WTC11 (cell line): ENCODE measurements around the gene OPTC. TPM values are rescaled to one million over a fixed set of nuclear protein-coding genes. Genes with fewer than 3 reads are reported as not detected.

Experiments used
- ATAC-seq: fragments of 200-7000 bp; cut with Tn5 transposase; 2 replicates; pipeline ENCODE4 v1.10.0; 2021; ENCODE audit warnings: mild to moderate bottlenecking, moderate library complexity
- CTCF ChIA-PET: fragments of 300-600 bp; sonication (Branson Sonifier 250); formaldehyde crosslinking; loops from one replicate; lab custom pipeline; 2021; ENCODE audit warnings: antibody characterized with exemption; lab: Charles Lee
- POLR2A ChIA-PET: fragments of 350-600 bp; sonication (Branson Sonifier 250); formaldehyde crosslinking; loops from one replicate; lab custom pipeline; 2021; ENCODE audit warnings: antibody characterized with exemption; lab: Charles Lee
- DNase-seq: peaks from one replicate; pipeline ENCODE4 v3.0.0; 2021; ENCODE audit warnings: low spot score
- H3K27ac Mint-ChIP-seq: 2 replicates; pipeline ENCODE4 v1.8.0; 2021; ENCODE audit warnings: mixed read lengths
- H3K27me3 Mint-ChIP-seq: 2 replicates; pipeline ENCODE4 v1.8.0; 2021; ENCODE audit warnings: low read depth, mild to moderate bottlenecking, moderate library complexity, mixed read lengths
- H3K36me3 Mint-ChIP-seq: 2 replicates; pipeline ENCODE4 v1.8.0; 2021; ENCODE audit warnings: mixed read lengths
- H3K4me1 Mint-ChIP-seq: 2 replicates; pipeline ENCODE4 v1.8.0; 2022; ENCODE audit warnings: mixed read lengths
- H3K4me3 Mint-ChIP-seq: 2 replicates; pipeline ENCODE4 v1.8.0; 2021; ENCODE audit warnings: mild to moderate bottlenecking, moderate library complexity, mixed read lengths
- H3K9me3 Mint-ChIP-seq: 2 replicates; pipeline ENCODE4 v1.8.0; 2021; ENCODE audit warnings: mixed read lengths
- ESRRA ChIP-seq: sonication (generic); formaldehyde crosslinking; IDR thresholded peaks from 2 replicates; pipeline ENCODE4 v1.8.1; 2022; ENCODE audit warnings: mild to moderate bottlenecking, missing genetic modification reagents, borderline replicate concordance
- ETV6 ChIP-seq: sonication (generic); formaldehyde crosslinking; IDR thresholded peaks from 2 replicates; pipeline ENCODE4 v1.8.1; 2022; ENCODE audit warnings: mild to moderate bottlenecking, missing genetic modification reagents
- FOXK1 ChIP-seq: sonication (generic); formaldehyde crosslinking; IDR thresholded peaks from 2 replicates; pipeline ENCODE4 v1.8.0; 2022; ENCODE audit warnings: mild to moderate bottlenecking, moderate library complexity, missing genetic modification reagents
- FOXP1 ChIP-seq: sonication (generic); formaldehyde crosslinking; IDR thresholded peaks from 2 replicates; pipeline ENCODE4 v1.8.0; 2022; ENCODE audit warnings: missing genetic modification reagents, mild to moderate bottlenecking, moderate library complexity, borderline replicate concordance
- JUN ChIP-seq: sonication (generic); formaldehyde crosslinking; IDR thresholded peaks from 2 replicates; pipeline ENCODE4 v1.8.0; 2023; ENCODE audit warnings: mild to moderate bottlenecking, missing genetic modification reagents
- KAT7 ChIP-seq: sonication (generic); formaldehyde crosslinking; IDR thresholded peaks from 2 replicates; pipeline ENCODE4 v1.8.1; 2023; ENCODE audit warnings: missing genetic modification reagents, mild to moderate bottlenecking, borderline replicate concordance
- NFE2L1 ChIP-seq: sonication (generic); formaldehyde crosslinking; IDR thresholded peaks from 2 replicates; pipeline ENCODE4 v1.8.1; 2023; ENCODE audit warnings: missing genetic modification reagents
- NR1H2 ChIP-seq: sonication (generic); formaldehyde crosslinking; IDR thresholded peaks from 2 replicates; pipeline ENCODE4 v1.9.0; 2021; ENCODE audit warnings: mild to moderate bottlenecking, moderate library complexity, missing genetic modification reagents
- NR2C2 ChIP-seq: sonication (generic); formaldehyde crosslinking; IDR thresholded peaks from 2 replicates; pipeline ENCODE4 v1.8.0; 2022; ENCODE audit warnings: mild to moderate bottlenecking, missing genetic modification reagents
- OVOL2 ChIP-seq: fragments of 250-450 bp; sonication (Bioruptor Pico); IDR thresholded peaks from 2 replicates; pipeline ENCODE4 v1.9.0; 2021; ENCODE audit warnings: mild to moderate bottlenecking, borderline replicate concordance
- RORB ChIP-seq: fragments of 250-450 bp; sonication (Bioruptor Pico); IDR thresholded peaks from 2 replicates; pipeline ENCODE4 v1.9.0; 2021; ENCODE audit warnings: mild to moderate bottlenecking
- SMAD3 ChIP-seq: sonication (generic); formaldehyde crosslinking; IDR thresholded peaks from 2 replicates; pipeline ENCODE4 v1.8.0; 2022; ENCODE audit warnings: missing genetic modification reagents, mild to moderate bottlenecking, borderline replicate concordance
- SMAD4 ChIP-seq: sonication (generic); formaldehyde crosslinking; IDR thresholded peaks from 2 replicates; pipeline ENCODE4 v1.8.0; 2022; ENCODE audit warnings: mild to moderate bottlenecking, missing genetic modification reagents
- SP1 ChIP-seq: sonication (generic); formaldehyde crosslinking; conservative IDR thresholded peaks from 2 replicates; pipeline ENCODE4 v1.8.1; 2022; ENCODE audit warnings: missing genetic modification reagents
- TP53 ChIP-seq: sonication (generic); formaldehyde crosslinking; IDR thresholded peaks from 2 replicates; pipeline ENCODE4 v1.8.1; 2023; ENCODE audit warnings: mild to moderate bottlenecking, missing genetic modification reagents
- ZNF263 ChIP-seq: sonication (generic); formaldehyde crosslinking; IDR thresholded peaks from 2 replicates; pipeline ENCODE4 v1.8.1; 2022; ENCODE audit warnings: low read depth, mild to moderate bottlenecking, moderate library complexity, missing genetic modification reagents
- ZNF423 ChIP-seq: fragments of 250-450 bp; sonication (Bioruptor Pico); IDR thresholded peaks from 2 replicates; pipeline ENCODE4 v2.1.2; 2022; ENCODE audit warnings: mild to moderate bottlenecking, moderate library complexity
- total RNA-seq: library from RNA; stranded (reverse); gene quantifications from 3 replicates; pipeline ENCODE4 v1.2.3, GENCODE V29; 2021
- TF ChIP-seq, protein P1 (sequence below): sonication (generic); formaldehyde crosslinking; IDR thresholded peaks from 2 replicates; pipeline ENCODE4 v1.8.0; 2022; ENCODE audit warnings: mild to moderate bottlenecking, missing genetic modification reagents
- TF ChIP-seq, protein P2 (sequence below): sonication (generic); formaldehyde crosslinking; IDR thresholded peaks from 2 replicates; pipeline ENCODE4 v1.8.1; 2023; ENCODE audit warnings: mild to moderate bottlenecking, moderate library complexity, missing genetic modification reagents
- TF ChIP-seq, protein P3 (sequence below): fragments of 250-450 bp; sonication (Bioruptor Pico); IDR thresholded peaks from 2 replicates; pipeline ENCODE4 v1.9.0; 2021; ENCODE audit warnings: moderate library complexity, mild to moderate bottlenecking, inconsistent platforms, borderline replicate concordance
- TF ChIP-seq, protein P4 (sequence below): sonication (generic); formaldehyde crosslinking; IDR thresholded peaks from 2 replicates; pipeline ENCODE4 v1.8.0; 2022; ENCODE audit warnings: missing genetic modification reagents
- TF ChIP-seq, protein P5 (sequence below): sonication (generic); formaldehyde crosslinking; IDR thresholded peaks from 2 replicates; pipeline ENCODE4 v1.8.1; 2023; ENCODE audit warnings: mild to moderate bottlenecking, missing genetic modification reagents, moderate library complexity
- TF ChIP-seq, protein P6 (sequence below): sonication (generic); formaldehyde crosslinking; IDR thresholded peaks from 2 replicates; pipeline ENCODE4 v1.8.1; 2022; ENCODE audit warnings: mild to moderate bottlenecking, moderate library complexity, missing genetic modification reagents

OPTC gene
- total RNA-seq, 1 experiment from 2014 or later: 0.55 TPM

DNA sequence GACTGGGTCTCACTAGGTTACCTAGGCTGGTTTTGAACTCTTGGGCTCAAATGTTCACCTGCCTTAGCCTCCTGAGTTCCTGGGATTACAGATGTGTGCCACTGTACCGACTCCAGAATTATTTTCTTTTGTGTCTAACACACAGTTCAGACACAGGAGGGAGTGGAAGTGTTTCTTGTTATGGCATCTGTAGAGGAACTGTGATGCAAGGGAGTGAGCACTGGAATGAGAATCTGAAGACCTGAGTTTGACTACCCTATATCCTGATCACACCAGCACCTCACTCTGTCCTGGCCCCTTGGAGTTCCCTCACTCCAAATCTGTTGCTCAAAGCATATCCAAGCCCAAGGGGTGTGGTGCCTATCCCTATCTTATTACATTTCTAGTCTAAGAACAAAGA, 15.2 kb downstream of the OPTC start:
- no peak overlapping the region for H3K27ac Mint-ChIP-seq
- DNase-seq (no peak), ATAC-seq (no peak)
- TF ChIP-seq ZNF263 (CRISPR knock-in tag) (no peak), NR1H2 (CRISPR knock-in tag) (no peak), SMAD3 (CRISPR knock-in tag) (no peak), SMAD4 (CRISPR knock-in tag) (no peak), KAT7 (CRISPR knock-in tag) (no peak)
- TF ChIP-seq, protein P1, sequence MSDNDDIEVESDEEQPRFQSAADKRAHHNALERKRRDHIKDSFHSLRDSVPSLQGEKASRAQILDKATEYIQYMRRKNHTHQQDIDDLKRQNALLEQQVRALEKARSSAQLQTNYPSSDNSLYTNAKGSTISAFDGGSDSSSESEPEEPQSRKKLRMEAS (CRISPR knock-in tag): no peak
- TF ChIP-seq, protein P2, sequence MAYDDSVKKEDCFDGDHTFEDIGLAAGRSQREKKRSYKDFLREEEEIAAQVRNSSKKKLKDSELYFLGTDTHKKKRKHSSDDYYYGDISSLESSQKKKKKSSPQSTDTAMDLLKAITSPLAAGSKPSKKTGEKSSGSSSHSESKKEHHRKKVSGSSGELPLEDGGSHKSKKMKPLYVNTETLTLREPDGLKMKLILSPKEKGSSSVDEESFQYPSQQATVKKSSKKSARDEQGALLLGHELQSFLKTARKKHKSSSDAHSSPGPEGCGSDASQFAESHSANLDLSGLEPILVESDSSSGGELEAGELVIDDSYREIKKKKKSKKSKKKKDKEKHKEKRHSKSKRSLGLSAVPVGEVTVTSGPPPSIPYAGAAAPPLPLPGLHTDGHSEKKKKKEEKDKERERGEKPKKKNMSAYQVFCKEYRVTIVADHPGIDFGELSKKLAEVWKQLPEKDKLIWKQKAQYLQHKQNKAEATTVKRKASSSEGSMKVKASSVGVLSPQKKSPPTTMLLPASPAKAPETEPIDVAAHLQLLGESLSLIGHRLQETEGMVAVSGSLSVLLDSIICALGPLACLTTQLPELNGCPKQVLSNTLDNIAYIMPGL: no peak
- no peak overlapping the region for H3K4me3 Mint-ChIP-seq
- H3K27me3 Mint-ChIP-seq: peaks cover 24% of the 10 kb centered on the region
- H3K9me3 Mint-ChIP-seq: no peaks in the 10 kb centered on the region
- CTCF ChIA-PET: interaction anchor here (0.6 to 3.8 kb wide), 9 partner anchors 9 to 236 kb away, joined by 3 to 22 read pairs (median 4); partner anchors contain the start of gene ATP2B4
- H3K4me1 Mint-ChIP-seq: peaks cover 61% of the 10 kb centered on the region
- no peaks in the 10 kb centered on the region for H3K36me3 Mint-ChIP-seq
- POLR2A ChIA-PET: no interaction called here

DNA sequence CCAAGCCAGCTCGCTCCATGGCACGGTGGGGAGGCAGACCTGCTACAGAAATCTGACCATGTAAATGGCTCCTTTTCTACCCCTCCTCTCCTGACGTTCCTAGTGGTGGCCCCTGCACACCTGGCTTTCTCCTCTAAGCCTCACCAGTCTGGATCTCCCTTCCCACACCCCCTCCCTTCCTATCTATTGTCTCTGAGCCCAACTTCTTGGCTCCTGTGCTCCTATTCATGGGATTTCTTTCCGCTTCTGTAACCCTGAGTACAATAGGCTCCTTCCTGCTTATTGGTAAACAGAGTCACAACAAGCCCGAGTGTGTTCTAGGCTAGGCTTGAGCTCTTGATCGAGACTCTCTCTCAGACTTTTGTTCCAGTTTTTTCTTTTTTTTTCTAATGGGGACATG, 17.6 kb downstream of the OPTC start:
- no peak for TF ChIP-seq FOXK1 (CRISPR knock-in tag)
- H3K4me3 Mint-ChIP-seq: no peak overlapping the region
- H3K9me3 Mint-ChIP-seq: no peaks in the 10 kb centered on the region
- POLR2A ChIA-PET: no interaction called here
- CTCF ChIA-PET: no interaction called here
- H3K36me3 Mint-ChIP-seq: no peaks in the 10 kb centered on the region
- H3K4me1 Mint-ChIP-seq: peaks cover 68% of the 10 kb centered on the region
- no peak for DNase-seq
- H3K27me3 Mint-ChIP-seq: peaks cover 48% of the 10 kb centered on the region
- no peak for ATAC-seq
- H3K27ac Mint-ChIP-seq: no peak overlapping the region

DNA sequence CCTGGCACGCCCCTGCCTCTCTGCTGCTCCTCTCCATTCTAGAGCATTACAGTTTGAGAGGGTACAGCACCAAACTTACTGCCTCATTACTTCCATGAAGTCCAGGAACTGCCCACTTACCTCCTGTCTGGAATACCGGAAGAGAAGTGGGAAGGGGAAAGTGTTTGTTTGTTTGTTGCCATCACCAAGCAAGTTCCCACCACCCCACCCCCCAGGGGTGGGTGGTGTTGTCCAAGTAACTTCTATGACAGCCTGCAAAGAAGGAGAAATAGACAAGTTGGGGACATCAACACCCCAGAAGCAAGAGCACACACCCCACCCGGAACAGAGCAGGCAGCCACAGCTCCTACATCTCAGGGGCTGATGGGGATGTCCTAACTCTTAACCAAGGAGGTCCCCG, 18.0 kb downstream of the OPTC start:
- DNase-seq: no peak
- H3K9me3 Mint-ChIP-seq: no peaks in the 10 kb centered on the region
- CTCF ChIA-PET: no interaction called here
- TF ChIP-seq NFE2L1 (CRISPR knock-in tag) (no peak), KAT7 (CRISPR knock-in tag) (no peak), FOXP1 (CRISPR knock-in tag) (no peak), ESRRA (CRISPR knock-in tag) (no peak), NR2C2 (CRISPR knock-in tag) (no peak), JUN (CRISPR knock-in tag) (no peak), TP53 (CRISPR knock-in tag) (no peak), ZNF423 (CRISPR knock-in tag) (no peak), RORB (CRISPR knock-in tag) (no peak), ETV6 (CRISPR knock-in tag) (no peak), SP1 (CRISPR knock-in tag) (no peak), OVOL2 (CRISPR knock-in tag) (no peak), SMAD4 (CRISPR knock-in tag) (no peak)
- TF ChIP-seq, protein P3, sequence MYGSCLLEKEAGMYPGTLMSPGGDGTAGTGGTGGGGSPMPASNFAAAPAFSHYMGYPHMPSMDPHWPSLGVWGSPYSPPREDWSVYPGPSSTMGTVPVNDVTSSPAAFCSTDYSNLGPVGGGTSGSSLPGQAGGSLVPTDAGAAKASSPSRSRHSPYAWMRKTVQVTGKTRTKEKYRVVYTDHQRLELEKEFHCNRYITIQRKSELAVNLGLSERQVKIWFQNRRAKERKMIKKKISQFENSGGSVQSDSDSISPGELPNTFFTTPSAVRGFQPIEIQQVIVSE (CRISPR knock-in tag): no peak
- TF ChIP-seq, protein P4, sequence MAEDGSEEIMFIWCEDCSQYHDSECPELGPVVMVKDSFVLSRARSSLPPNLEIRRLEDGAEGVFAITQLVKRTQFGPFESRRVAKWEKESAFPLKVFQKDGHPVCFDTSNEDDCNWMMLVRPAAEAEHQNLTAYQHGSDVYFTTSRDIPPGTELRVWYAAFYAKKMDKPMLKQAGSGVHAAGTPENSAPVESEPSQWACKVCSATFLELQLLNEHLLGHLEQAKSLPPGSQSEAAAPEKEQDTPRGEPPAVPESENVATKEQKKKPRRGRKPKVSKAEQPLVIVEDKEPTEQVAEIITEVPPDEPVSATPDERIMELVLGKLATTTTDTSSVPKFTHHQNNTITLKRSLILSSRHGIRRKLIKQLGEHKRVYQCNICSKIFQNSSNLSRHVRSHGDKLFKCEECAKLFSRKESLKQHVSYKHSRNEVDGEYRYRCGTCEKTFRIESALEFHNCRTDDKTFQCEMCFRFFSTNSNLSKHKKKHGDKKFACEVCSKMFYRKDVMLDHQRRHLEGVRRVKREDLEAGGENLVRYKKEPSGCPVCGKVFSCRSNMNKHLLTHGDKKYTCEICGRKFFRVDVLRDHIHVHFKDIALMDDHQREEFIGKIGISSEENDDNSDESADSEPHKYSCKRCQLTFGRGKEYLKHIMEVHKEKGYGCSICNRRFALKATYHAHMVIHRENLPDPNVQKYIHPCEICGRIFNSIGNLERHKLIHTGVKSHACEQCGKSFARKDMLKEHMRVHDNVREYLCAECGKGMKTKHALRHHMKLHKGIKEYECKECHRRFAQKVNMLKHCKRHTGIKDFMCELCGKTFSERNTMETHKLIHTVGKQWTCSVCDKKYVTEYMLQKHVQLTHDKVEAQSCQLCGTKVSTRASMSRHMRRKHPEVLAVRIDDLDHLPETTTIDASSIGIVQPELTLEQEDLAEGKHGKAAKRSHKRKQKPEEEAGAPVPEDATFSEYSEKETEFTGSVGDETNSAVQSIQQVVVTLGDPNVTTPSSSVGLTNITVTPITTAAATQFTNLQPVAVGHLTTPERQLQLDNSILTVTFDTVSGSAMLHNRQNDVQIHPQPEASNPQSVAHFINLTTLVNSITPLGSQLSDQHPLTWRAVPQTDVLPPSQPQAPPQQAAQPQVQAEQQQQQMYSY (CRISPR knock-in tag): no peak
- TF ChIP-seq, protein P5, sequence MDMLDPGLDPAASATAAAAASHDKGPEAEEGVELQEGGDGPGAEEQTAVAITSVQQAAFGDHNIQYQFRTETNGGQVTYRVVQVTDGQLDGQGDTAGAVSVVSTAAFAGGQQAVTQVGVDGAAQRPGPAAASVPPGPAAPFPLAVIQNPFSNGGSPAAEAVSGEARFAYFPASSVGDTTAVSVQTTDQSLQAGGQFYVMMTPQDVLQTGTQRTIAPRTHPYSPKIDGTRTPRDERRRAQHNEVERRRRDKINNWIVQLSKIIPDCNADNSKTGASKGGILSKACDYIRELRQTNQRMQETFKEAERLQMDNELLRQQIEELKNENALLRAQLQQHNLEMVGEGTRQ (CRISPR knock-in tag): no peak
- TF ChIP-seq, protein P1 (CRISPR knock-in tag): no peak
- TF ChIP-seq, protein P6, sequence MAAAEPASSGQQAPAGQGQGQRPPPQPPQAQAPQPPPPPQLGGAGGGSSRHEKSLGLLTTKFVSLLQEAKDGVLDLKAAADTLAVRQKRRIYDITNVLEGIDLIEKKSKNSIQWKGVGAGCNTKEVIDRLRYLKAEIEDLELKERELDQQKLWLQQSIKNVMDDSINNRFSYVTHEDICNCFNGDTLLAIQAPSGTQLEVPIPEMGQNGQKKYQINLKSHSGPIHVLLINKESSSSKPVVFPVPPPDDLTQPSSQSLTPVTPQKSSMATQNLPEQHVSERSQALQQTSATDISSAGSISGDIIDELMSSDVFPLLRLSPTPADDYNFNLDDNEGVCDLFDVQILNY (CRISPR knock-in tag): no peak
- H3K27ac Mint-ChIP-seq: no peak overlapping the region
- POLR2A ChIA-PET: no interaction called here
- H3K36me3 Mint-ChIP-seq: no peaks in the 10 kb centered on the region
- no peak for ATAC-seq
- H3K27me3 Mint-ChIP-seq: peaks cover 52% of the 10 kb centered on the region
- H3K4me3 Mint-ChIP-seq: no peak overlapping the region
- peaks cover 65% of the 10 kb centered on the region for H3K4me1 Mint-ChIP-seq
